Mesothelial cell of epicardium (in vitro differentiated cells): Measurements from ENCODE around the gene PLA2G15. TPM values are rescaled to one million over a fixed set of nuclear protein-coding genes. Genes with fewer than 3 reads are reported as not detected.

Experiments used
- DNase-seq, 2 experiments: peaks; one replicate each; pipeline ENCODE4 v3.0.0; 2021; ENCODE audit warnings: low spot score in 2 of 2; ENCODE audit not compliant: unreplicated experiment in 2 of 2
- H3K27ac Mint-ChIP-seq: 2 replicates; pipeline ENCODE4 v1.8.0; 2021; ENCODE audit warnings: mixed read lengths
- H3K27me3 Mint-ChIP-seq: 2 replicates; pipeline ENCODE4 v1.8.0; 2021; ENCODE audit warnings: low read depth, mixed read lengths
- H3K36me3 Mint-ChIP-seq: 2 replicates; pipeline ENCODE4 v1.8.0; 2021; ENCODE audit warnings: mixed read lengths
- H3K4me1 Mint-ChIP-seq: 2 replicates; pipeline ENCODE4 v1.8.0; 2021; ENCODE audit warnings: mixed read lengths
- H3K4me3 Mint-ChIP-seq: 2 replicates; pipeline ENCODE4 v1.8.0; 2021; ENCODE audit warnings: mild to moderate bottlenecking, moderate library complexity, mixed read lengths
- H3K9me3 Mint-ChIP-seq: 2 replicates; pipeline ENCODE4 v1.8.0; 2021; ENCODE audit warnings: mixed read lengths
- CTCF ChIP-seq: fragments of 200-600 bp; sonication (generic); IDR thresholded peaks from one replicate; pipeline ENCODE4 v1.5.0; 2021; ENCODE audit warnings: antibody characterized with exemption; ENCODE audit not compliant: unreplicated experiment
- total RNA-seq: library from RNA; stranded (reverse); gene quantifications from 3 replicates; pipeline ENCODE4 v1.2.1, GENCODE V29; 2021

The PLA2G15 gene
- total RNA-seq, 1 donor from 2014 or later, result 19.4 TPM

- Mint-ChIP-seq H3K4me3 (no peak overlapping the region), H3K36me3 (peaks cover 4% of the 10 kb centered on the region), H3K9me3 (no peaks in the 10 kb centered on the region), H3K27me3 (no peaks in the 10 kb centered on the region), H3K4me1 (no peaks in the 10 kb centered on the region), H3K27ac (no peak overlapping the region)
- TF ChIP-seq CTCF, result no peak
- DNase-seq, result no peak
Measured at GRCh38 chr16:68214726-68215125, 30.4 kb upstream of the PLA2G15 start.

- Mint-ChIP-seq H3K4me3 (no peak overlapping the region), H3K36me3 (peaks cover 4% of the 10 kb centered on the region), H3K27ac (no peak overlapping the region), H3K27me3 (no peaks in the 10 kb centered on the region), H3K9me3 (no peaks in the 10 kb centered on the region), H3K4me1 (no peaks in the 10 kb centered on the region)
- DNase-seq, result no peak
- no peak for TF ChIP-seq CTCF
Measured at GRCh38 chr16:68215302-68215701, 29.9 kb upstream of the PLA2G15 start.

DNA sequence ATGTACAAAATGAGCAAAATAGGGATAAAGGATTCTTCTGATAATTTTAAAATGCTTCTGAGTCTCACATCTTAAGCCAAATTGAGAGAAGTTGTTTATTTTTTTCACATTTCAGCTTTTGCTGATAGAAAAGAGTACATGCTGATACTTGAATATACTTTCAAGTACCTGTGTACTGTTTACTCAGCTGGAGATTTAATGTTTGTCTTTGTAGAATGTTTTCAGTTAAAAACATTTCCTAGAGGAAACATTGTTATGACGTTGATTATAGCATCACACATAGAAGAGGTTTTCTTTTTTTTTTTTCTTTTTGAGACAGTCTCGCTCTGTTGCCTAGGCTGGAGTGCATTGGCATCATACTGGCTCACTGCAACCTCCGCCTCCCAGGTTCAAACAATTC, 28.9 kb upstream of the PLA2G15 start:
- no peak for TF ChIP-seq CTCF
- H3K4me1 Mint-ChIP-seq, result no peaks in the 10 kb centered on the region
- no peak overlapping the region for H3K4me3 Mint-ChIP-seq
- no peak overlapping the region for H3K27ac Mint-ChIP-seq
- no peaks in the 10 kb centered on the region for H3K9me3 Mint-ChIP-seq
- H3K36me3 Mint-ChIP-seq, result peaks cover 4% of the 10 kb centered on the region
- H3K27me3 Mint-ChIP-seq, result no peaks in the 10 kb centered on the region
- DNase-seq, result no peak

DNA sequence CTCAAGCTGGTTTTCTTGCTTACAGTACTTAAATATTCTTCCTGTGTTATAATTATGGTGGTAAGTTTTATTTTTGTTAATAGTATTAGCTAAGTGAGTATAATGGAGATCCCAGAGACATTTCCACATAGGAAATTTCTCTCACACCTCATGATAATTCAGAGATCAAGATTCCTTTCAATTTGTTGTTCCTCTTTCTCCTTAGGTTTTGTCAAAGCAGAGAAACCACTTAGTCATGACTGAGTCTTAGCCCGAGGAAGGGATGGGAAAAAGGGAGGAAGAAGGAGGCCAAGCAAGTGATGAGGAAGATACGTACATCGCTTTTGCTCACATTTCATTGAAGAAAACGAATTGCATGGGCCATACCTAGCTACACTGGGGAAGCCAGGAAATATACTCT, 27.7 kb upstream of the PLA2G15 start:
- H3K9me3 Mint-ChIP-seq, result no peaks in the 10 kb centered on the region

GRCh38 chr16:68219725-68220351, 25.3 kb upstream of the PLA2G15 start:
- Mint-ChIP-seq H3K4me1 (no peaks in the 10 kb centered on the region), H3K27me3 (no peaks in the 10 kb centered on the region), H3K9me3 (no peaks in the 10 kb centered on the region), H3K4me3 (no peak overlapping the region), H3K36me3 (peaks cover 4% of the 10 kb centered on the region), H3K27ac (peak overlapping the region; percentile 53)
- TF ChIP-seq CTCF, result no peak
- DNase-seq, result no peak

More for the DNA sequence above, 27.7 kb upstream of the PLA2G15 start:
- H3K27ac Mint-ChIP-seq, result peak overlapping the region; percentile 57
- H3K36me3 Mint-ChIP-seq, result peaks cover 4% of the 10 kb centered on the region
- no peak for TF ChIP-seq CTCF
- H3K4me1 Mint-ChIP-seq, result no peaks in the 10 kb centered on the region
- no peak overlapping the region for H3K4me3 Mint-ChIP-seq
- no peak for DNase-seq
- no peaks in the 10 kb centered on the region for H3K27me3 Mint-ChIP-seq

- H3K27me3 Mint-ChIP-seq, result no peaks in the 10 kb centered on the region
- no peaks in the 10 kb centered on the region for H3K9me3 Mint-ChIP-seq
- H3K27ac Mint-ChIP-seq, result no peak overlapping the region
- H3K4me3 Mint-ChIP-seq, result no peak overlapping the region
- TF ChIP-seq CTCF, result no peak
- no peaks in the 10 kb centered on the region for H3K4me1 Mint-ChIP-seq
- DNase-seq, result no peak
- no peaks in the 10 kb centered on the region for H3K36me3 Mint-ChIP-seq
Measured at GRCh38 chr16:68223072-68223471, 22.1 kb upstream of the PLA2G15 start.
